Panc1 (cell line): ENCODE data around the gene TAGLN. TPM values are rescaled to one million over a fixed set of nuclear protein-coding genes. Genes with fewer than 3 reads are reported as not detected.
"Not testable (repeated sequence)": the region's sequence is repeated elsewhere in the genome, so short reads cannot be mapped to it uniquely, and the experiment has no call there.

ENCODE experiments used
- ATAC-seq: fragments of 200-7000 bp; cut with Tn5 transposase; 2 replicates; pipeline ENCODE4 v1.9.1; 2020; ENCODE audit warnings: mild to moderate bottlenecking, moderate library complexity
- BruUV-seq: library from RNA; stranded (reverse); fragments of 400-500 nt; replicated peaks from 2 replicates; lab custom pipeline; 2021; lab: Mats Ljungman, UMichigan
- CTCF ChIA-PET: fragments of 300-600 bp; sonication (Branson Sonifier 250); formaldehyde crosslinking; loops from one replicate; lab custom pipeline; 2022; ENCODE audit warnings: antibody characterized with exemption; lab: Charles Lee
- POLR2A ChIA-PET: fragments of 300-600 bp; sonication (Branson Sonifier 250); formaldehyde crosslinking; loops from one replicate; lab custom pipeline; 2022; ENCODE audit warnings: antibody characterized with exemption; lab: Charles Lee
- DNase-seq: peaks from one replicate; pipeline ENCODE4 v3.0.0-alpha.2; 2010; ENCODE audit warnings: low read depth, low spot score
- H3K27ac ChIP-seq: 2 replicates; pipeline ENCODE4 v1.5.1; 2011; ENCODE audit warnings: mild to moderate bottlenecking, low read length, inconsistent platforms
- H3K27me3 ChIP-seq: fragments of 200-500 bp; sonication (Bioruptor generic); 2 replicates; pipeline ENCODE4 v1.6.0; 2014; ENCODE audit warnings: low read length, inconsistent platforms; ENCODE audit not compliant: control insufficient read depth, insufficient read depth
- H3K36me3 ChIP-seq: fragments of 200-500 bp; sonication (Bioruptor generic); 2 replicates; pipeline ENCODE4 v1.5.1; 2014; ENCODE audit warnings: inconsistent platforms, mild to moderate bottlenecking, low read length, moderate library complexity; ENCODE audit not compliant: control insufficient read depth, insufficient read depth
- H3K4me1 ChIP-seq: 2 replicates; pipeline ENCODE4 v1.5.1; 2011; ENCODE audit warnings: inconsistent platforms, mild to moderate bottlenecking, low read length, moderate library complexity; ENCODE audit not compliant: control insufficient read depth, insufficient read depth
- H3K4me3 ChIP-seq, 2 experiments: 2 replicates each; pipeline ENCODE4 v1.5.1; 2011 to 2012; ENCODE audit warnings: low read depth in 2 of 2, low read length in 2 of 2, mild to moderate bottlenecking in 2 of 2, inconsistent platforms in 1 of 2, moderate library complexity in 1 of 2
- H3K9me3 ChIP-seq: fragments of 200-500 bp; sonication (Bioruptor generic); 2 replicates; pipeline ENCODE4 v1.5.1; 2014; ENCODE audit warnings: low read depth, mild to moderate bottlenecking, inconsistent platforms, low read length, moderate library complexity; ENCODE audit not compliant: control insufficient read depth, insufficient read depth
- CTCF ChIP-seq: fragments of 450-650 bp; IDR thresholded peaks from 2 replicates; pipeline ENCODE4 v1.5.1; 2017; ENCODE audit warnings: mild to moderate bottlenecking
- POLR2AphosphoS5 ChIP-seq: IDR thresholded peaks from 2 replicates; pipeline ENCODE4 v1.6.1; 2012; ENCODE audit warnings: mild to moderate bottlenecking, low read depth, low read length, moderate library complexity
- REST ChIP-seq, 2 experiments: IDR thresholded peaks; 2 replicates each; pipeline ENCODE4 v1.6.1; 2011 to 2012; ENCODE audit warnings: low read depth in 2 of 2, control low read depth in 1 of 2, low read length in 1 of 2, mild to moderate bottlenecking in 1 of 2, moderate library complexity in 1 of 2; ENCODE audit not compliant: insufficient read depth in 1 of 2
- SIN3A ChIP-seq: IDR thresholded peaks from 2 replicates; pipeline ENCODE4 v1.6.1; 2012; ENCODE audit warnings: low read depth, mild to moderate bottlenecking, low read length, moderate library complexity, borderline replicate concordance; ENCODE audit not compliant: insufficient read depth
- TCF7L2 ChIP-seq: IDR thresholded peaks from 2 replicates; pipeline ENCODE4 v1.6.1; 2011; ENCODE audit warnings: mild to moderate bottlenecking, low read depth, low read length, inconsistent platforms
- in situ Hi-C: cut with HindIII; loops from 2 replicates; pipeline ENCODE4 v1.10.0; 2016; ENCODE audit warnings: low sequenced_read_pairs, low pct_unique_long_range_greater_than_20kb
- intact Hi-C: fragments of 100-400 bp; cut with micrococcal nuclease; formaldehyde crosslinking; loops from one replicate; pipeline ENCODE4 v1.10.0; 2022; ENCODE audit not compliant: unreplicated experiment
- total RNA-seq: library from RNA; stranded (reverse); gene quantifications from one replicate; pipeline ENCODE4 v1.2.1, GENCODE V29; 2021; ENCODE audit not compliant: unreplicated experiment

TAGLN gene
- total RNA-seq, 1 experiment from 2014 or later, result 6.4 TPM

GRCh38 chr11:117206859-117207258 is 7.7 kb downstream of the TAGLN start:
- H3K27ac ChIP-seq, H3K4me3 ChIP-seq, BruUV-seq, intact Hi-C loops, H3K27me3 ChIP-seq, H3K4me1 ChIP-seq, POLR2A ChIA-PET, CTCF ChIA-PET, DNase-seq, in situ Hi-C loops, H3K36me3 ChIP-seq, H3K9me3 ChIP-seq: not testable (repeated sequence)
- peak; percentile 31; the same call in 1 of the 2 replicates for ATAC-seq

GRCh38 chr11:117207481-117207880 is 8.3 kb downstream of the TAGLN start:
- BruUV-seq, H3K36me3 ChIP-seq, CTCF ChIA-PET, intact Hi-C loops, H3K4me3 ChIP-seq, H3K4me1 ChIP-seq, DNase-seq, POLR2A ChIA-PET, H3K27me3 ChIP-seq, H3K27ac ChIP-seq, in situ Hi-C loops, ATAC-seq, H3K9me3 ChIP-seq: not testable (repeated sequence)

- ATAC-seq, result not testable (repeated sequence)
Observed at GRCh38 chr11:117208710-117209109, 9.5 kb downstream of the TAGLN start.

GRCh38 chr11:117209351-117210125 is 10.4 kb downstream of the TAGLN start:
- H3K27me3 ChIP-seq, DNase-seq, BruUV-seq, H3K4me1 ChIP-seq, in situ Hi-C loops, CTCF ChIA-PET, intact Hi-C loops, H3K27ac ChIP-seq, H3K36me3 ChIP-seq, POLR2A ChIA-PET, H3K9me3 ChIP-seq, ATAC-seq, H3K4me3 ChIP-seq: not testable (repeated sequence)

More at GRCh38 chr11:117208710-117209109, 9.5 kb downstream of the TAGLN start:
- H3K27ac ChIP-seq, POLR2A ChIA-PET, BruUV-seq, in situ Hi-C loops, CTCF ChIA-PET, intact Hi-C loops, H3K27me3 ChIP-seq, H3K4me3 ChIP-seq, DNase-seq, H3K9me3 ChIP-seq, H3K4me1 ChIP-seq, H3K36me3 ChIP-seq: not testable (repeated sequence)

GRCh38 chr11:117210620-117211019 is 11.4 kb downstream of the TAGLN start:
- DNase-seq, result no peak
- Histone ChIP-seq H3K4me3 (no peak overlapping the region), H3K9me3 (no peaks in the 10 kb centered on the region), H3K27me3 (no peaks in the 10 kb centered on the region), H3K36me3 (no peaks in the 10 kb centered on the region), H3K27ac (no peak overlapping the region), H3K4me1 (no peaks in the 10 kb centered on the region)
- in situ Hi-C loops (no loop called here), intact Hi-C loops (no loop called here)
- POLR2A ChIA-PET, result no interaction called here
- TF ChIP-seq SIN3A, result no peak
- TF ChIP-seq TCF7L2, result no peak
- no peak for TF ChIP-seq CTCF
- TF ChIP-seq POLR2AphosphoS5, result no peak
- TF ChIP-seq REST (IDR thresholded peaks at IDR 0.05; ENCODE audit: insufficient read depth in 1 of 2, low read depth in 2 of 2, low read length in 1 of 2), result no peak
- no peak for ATAC-seq
- no TSS peak for BruUV-seq
- CTCF ChIA-PET, result interaction anchor here (0.7 kb wide), 1 partner anchor 269 kb away, joined by 3 read pairs; no protein-coding TSS in a partner anchor
